Right lung (tissue), 5 donors: ENCODE data around the gene TOR1AIP1. TPM values are rescaled to one million over a fixed set of nuclear protein-coding genes. Genes with fewer than 3 reads are reported as not detected.

Experiments used
- polyA plus RNA-seq, 5 donors: library from polyadenylated mRNA; unstranded; fragments of 120-200 nt; gene quantifications; one replicate each; pipeline versions ENCODE4 v1.2.1 to v1.2.3, GENCODE V29; 2013; ENCODE audit warnings: inconsistent platforms in 1 of 5, low replicate concordance in 1 of 5; ENCODE audit not compliant: insufficient read length in 5 of 5, insufficient read depth in 1 of 5

The TOR1AIP1 gene
- polyA plus RNA-seq, 5 donors = 51.1 to 72.5 (median 69.8) TPM

Other genes with a start within 250 kb of the TOR1AIP1 start
- gene FAM163A, start 139.0 kb upstream of the TOR1AIP1 start, polyA plus RNA-seq = under 1 TPM; 0.06 to 0.22 (median 0.10) TPM
- gene TOR1AIP2, start 4.5 kb upstream of the TOR1AIP1 start, polyA plus RNA-seq = 10 to 100 TPM; 28.5 to 39.7 (median 35.4) TPM
- gene CEP350, start 72.5 kb downstream of the TOR1AIP1 start, polyA plus RNA-seq = 10 to 100 TPM; 19.6 to 34.6 (median 30.7) TPM